Measurements from ENCODE around the gene SGCE.

DNA sequence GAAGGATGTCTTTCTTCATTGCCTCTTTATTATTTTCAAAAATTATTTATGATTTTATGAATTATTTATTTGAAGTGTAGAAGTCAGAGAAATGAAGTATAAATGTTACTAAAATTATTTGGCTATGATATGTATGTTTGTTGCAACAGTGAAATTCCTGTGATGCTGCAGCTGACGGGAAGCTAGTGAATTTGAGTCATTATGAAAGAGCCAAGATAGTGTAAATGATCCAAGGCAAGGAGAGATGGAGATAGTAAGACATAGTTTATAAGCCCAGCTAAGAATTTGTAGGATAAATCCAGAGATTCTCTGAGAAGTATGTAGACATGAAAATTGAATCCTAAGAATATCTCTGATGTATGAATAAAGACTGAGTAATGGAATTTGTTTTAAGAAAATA lies 115.5 kb downstream of the SGCE start:
- TF ChIP-seq, protein P1, sequence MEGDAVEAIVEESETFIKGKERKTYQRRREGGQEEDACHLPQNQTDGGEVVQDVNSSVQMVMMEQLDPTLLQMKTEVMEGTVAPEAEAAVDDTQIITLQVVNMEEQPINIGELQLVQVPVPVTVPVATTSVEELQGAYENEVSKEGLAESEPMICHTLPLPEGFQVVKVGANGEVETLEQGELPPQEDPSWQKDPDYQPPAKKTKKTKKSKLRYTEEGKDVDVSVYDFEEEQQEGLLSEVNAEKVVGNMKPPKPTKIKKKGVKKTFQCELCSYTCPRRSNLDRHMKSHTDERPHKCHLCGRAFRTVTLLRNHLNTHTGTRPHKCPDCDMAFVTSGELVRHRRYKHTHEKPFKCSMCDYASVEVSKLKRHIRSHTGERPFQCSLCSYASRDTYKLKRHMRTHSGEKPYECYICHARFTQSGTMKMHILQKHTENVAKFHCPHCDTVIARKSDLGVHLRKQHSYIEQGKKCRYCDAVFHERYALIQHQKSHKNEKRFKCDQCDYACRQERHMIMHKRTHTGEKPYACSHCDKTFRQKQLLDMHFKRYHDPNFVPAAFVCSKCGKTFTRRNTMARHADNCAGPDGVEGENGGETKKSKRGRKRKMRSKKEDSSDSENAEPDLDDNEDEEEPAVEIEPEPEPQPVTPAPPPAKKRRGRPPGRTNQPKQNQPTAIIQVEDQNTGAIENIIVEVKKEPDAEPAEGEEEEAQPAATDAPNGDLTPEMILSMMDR (IDR thresholded peaks at IDR 0.05), result no peak
- TF ChIP-seq POLR2A (IDR thresholded peaks at IDR 0.05), result no peak
